Measurements from ENCODE around the gene PXMP4.

DNA sequence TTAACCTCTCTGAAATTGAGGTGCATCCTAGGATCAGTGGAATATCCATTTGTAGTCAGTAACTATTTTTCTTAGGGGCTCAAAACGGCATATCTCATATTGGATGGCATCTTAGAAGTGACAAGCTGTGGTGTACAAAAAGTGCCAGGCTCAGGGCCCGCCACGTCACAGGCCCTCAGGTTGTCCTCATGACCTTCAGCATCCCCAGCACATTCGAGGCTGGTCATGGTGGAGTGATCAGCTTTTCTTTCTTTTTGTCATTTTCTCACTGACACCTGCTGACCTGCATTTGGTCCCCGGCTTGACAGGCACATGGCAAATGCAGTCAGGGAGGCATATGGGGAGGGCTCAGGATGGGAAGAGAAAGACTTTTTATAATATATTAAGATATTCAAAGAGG lies 26.8 kb downstream of the PXMP4 start:
- TF ChIP-seq, protein P1, sequence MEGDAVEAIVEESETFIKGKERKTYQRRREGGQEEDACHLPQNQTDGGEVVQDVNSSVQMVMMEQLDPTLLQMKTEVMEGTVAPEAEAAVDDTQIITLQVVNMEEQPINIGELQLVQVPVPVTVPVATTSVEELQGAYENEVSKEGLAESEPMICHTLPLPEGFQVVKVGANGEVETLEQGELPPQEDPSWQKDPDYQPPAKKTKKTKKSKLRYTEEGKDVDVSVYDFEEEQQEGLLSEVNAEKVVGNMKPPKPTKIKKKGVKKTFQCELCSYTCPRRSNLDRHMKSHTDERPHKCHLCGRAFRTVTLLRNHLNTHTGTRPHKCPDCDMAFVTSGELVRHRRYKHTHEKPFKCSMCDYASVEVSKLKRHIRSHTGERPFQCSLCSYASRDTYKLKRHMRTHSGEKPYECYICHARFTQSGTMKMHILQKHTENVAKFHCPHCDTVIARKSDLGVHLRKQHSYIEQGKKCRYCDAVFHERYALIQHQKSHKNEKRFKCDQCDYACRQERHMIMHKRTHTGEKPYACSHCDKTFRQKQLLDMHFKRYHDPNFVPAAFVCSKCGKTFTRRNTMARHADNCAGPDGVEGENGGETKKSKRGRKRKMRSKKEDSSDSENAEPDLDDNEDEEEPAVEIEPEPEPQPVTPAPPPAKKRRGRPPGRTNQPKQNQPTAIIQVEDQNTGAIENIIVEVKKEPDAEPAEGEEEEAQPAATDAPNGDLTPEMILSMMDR (conservative IDR thresholded peaks at IDR 0.05), result no peak
- no peak for TF ChIP-seq EZH2 (IDR thresholded peaks at IDR 0.05; ENCODE audit: low read depth)

Measured in PC-9 (cell line).